ENCODE data around the gene ERC2. TPM values are rescaled to one million over a fixed set of nuclear protein-coding genes. Genes with fewer than 3 reads are reported as not detected.
"Not testable (repeated sequence)": the region's sequence is repeated elsewhere in the genome, so short reads cannot be mapped to it uniquely, and the experiment has no call there.

ERC2 gene
- polyA plus RNA-seq, 3 donors = 0.04 to 0.54 TPM; not detected in 1

DNA sequence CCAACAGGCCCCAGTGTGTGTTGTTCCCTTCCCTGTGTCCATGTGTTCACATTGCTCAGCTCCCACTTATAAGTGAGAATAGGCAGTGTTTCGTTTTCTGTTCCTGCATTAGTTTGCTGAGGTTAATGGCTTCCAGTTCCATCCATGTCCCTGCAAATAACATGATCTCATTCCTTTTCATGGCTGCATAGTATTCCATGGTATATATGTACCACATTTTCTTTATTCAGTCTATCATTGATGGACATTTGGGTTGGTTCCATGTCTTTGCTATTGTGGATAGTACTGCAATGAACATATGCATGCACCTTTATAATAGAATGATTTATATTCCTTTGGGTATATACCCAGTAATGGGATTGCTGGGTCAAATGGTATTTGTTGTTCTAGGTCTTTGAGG lies 452.9 kb downstream of the ERC2 start:
- WGBS, 3 donors = 74 to 89% (median 74%) methylated on average over 1 of the region's 1 CpG
- not testable (repeated sequence) for H3K27ac ChIP-seq (ENCODE audit: low read depth, low read length)

DNA sequence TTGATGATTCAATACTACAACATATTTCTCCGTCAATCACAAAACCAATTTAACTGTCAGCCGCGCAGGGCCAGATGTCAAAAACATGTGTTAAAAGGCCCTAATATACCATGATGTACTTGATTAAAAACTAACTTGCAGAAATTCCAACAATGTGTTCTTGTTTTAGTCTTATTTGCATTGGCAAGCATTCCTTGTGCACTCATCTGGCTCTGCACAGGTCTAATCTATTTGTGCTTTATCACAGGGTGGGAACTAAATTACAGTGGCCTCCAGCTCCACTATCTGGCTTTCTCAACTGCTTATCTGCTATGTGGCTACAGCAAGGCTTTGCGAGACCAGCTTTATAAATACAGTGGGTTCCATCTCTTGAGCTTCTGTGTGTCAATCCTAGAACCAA lies 455.5 kb downstream of the ERC2 start:
- 23 to 85% (median 80%) methylated on average over 4 of the region's 4 CpGs for WGBS, 3 donors
- H3K27ac ChIP-seq (ENCODE audit: low read depth, low read length) = no peak overlapping the region

DNA sequence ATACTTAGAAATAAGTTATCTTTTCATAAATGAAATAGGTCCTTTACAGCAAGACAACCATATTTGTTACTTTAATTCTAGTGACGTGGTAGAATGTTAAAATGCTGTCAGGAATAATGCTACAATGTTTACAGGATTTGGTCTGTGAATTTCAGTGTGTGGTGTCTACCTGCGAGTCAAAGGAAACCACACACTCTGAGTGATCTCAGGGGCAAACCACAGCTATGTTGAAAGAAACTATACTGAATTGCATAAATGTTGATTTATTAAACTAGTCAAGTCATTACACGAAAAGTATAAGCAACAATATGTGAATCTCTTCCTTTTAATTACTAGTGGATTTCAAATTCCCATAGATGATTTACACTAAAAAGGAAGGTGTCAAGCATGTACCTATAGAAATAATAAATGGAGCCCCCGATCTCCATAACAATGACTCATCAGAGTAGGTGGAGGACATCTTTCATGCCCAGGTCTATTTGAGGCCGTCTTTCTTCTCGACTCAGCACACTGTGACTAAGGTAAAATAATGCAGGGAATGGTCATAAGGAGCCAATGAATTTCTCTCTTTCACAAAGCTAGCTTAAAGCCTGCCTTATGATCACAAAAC lies 463.0 kb downstream of the ERC2 start:
- WGBS, 3 donors = 63 to 80% (median 66%) methylated on average over 6 of the region's 6 CpGs

DNA sequence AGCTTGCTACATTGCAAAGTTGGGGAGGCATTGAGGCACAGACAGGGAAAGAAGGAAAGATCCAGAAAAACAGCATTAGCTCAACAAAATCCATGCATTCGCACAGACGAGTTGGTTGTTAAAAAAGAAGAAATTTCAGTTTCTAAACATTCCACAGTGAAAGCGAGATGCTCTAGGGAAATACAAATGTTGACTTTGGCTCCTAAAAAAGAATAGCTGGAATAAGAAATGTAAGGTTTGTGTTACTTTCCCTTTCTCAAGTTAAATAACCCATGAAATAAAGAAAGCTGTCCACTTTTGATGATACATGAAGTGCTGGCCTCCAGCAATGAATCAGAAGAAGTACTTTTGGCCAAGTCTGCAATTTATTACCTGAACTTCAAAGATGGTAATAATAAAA lies 465.1 kb downstream of the ERC2 start:
- 51 to 83% (median 56%) methylated on average over 3 of the region's 3 CpGs for WGBS, 3 donors
- H3K27ac ChIP-seq (ENCODE audit: low read depth, low read length) = no peak overlapping the region

More for the DNA sequence above, 463.0 kb downstream of the ERC2 start:
- H3K27ac ChIP-seq (ENCODE audit: low read depth, low read length) = no peak overlapping the region

DNA sequence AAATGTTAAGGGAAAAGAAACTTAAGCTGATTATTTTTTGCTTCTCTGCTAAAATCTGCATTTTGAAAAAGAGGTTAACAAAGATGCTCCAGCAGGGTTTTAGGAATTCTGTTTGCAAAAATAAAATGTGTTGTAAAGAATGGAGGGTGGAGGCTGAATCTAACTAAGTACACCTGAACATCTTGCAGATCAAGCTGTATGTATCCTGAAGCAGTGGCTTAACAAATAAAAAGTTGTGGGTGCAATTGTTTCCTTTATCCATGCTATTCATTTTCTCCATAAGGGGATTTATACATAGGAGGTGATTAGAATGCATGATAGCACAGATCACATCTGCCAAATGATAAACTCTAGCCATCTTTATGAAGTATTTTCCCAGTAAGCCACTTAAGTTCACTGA lies 466.3 kb downstream of the ERC2 start:
- H3K27ac ChIP-seq (ENCODE audit: low read depth, low read length) = no peak overlapping the region

DNA sequence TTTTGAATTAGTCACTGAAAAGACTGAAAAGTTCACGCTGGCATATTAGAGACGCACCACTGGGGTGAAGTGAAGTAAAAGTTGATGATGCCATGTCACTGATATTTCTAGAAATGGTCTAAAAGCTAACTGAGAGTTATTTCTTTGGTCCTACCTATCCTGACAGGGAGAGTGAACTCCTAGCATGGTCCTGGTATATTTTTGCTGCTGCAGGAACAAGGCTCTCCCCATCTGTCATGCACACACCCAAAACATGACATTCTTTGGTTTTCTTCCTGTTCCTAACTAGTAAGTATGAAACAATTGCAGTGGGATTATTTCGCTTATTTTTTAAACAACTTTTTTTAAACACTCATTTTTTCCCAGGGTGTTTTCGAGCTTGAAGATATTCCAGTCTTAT lies 466.7 kb downstream of the ERC2 start:
- 72 to 86% (median 78%) methylated on average over 4 of the region's 4 CpGs for WGBS, 3 donors
- no peak overlapping the region for H3K27ac ChIP-seq (ENCODE audit: low read depth, low read length)

DNA sequence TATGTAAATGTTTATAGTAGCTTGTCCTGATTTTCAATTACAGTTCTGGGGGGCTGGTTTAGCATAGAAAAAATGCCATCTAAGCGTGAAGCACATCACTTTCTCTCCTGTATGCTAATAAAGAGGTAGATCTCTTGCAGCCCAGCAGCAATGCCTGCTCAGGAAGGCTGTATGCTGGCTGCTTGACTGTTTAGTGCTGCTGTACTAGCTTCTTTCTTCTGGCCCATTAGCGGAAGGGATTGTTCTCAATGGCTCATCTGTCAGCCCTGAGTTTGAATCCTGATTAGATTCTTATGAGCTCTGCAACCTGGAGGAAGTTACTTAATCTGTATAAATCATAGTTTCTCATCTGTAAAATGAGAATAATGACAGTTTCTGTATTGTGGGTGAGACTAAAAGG lies 478.9 kb downstream of the ERC2 start:
- no peak overlapping the region for H3K27ac ChIP-seq (ENCODE audit: low read depth, low read length)
- WGBS, 3 donors = 65 to 88% (median 87%) methylated on average over 2 of the region's 2 CpGs

DNA sequence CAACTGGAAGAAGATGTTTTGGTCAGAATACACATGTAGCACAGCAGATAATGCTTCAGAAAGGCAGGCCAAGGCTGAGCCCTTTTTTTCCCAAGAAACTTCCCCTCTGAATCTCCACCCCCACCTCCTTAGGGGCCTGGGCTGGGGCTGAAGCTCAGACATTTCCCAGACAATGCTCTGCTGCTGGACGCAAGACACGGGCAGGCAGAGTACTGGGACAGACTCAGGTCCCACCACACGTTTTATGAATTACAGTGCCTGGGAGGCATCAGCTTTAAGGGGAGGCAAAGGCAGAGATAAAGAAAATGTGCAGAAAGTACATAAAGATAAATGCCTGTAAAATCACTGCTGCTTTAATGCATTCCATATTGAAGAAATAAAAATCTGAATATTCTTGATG lies 479.4 kb downstream of the ERC2 start:
- 30 to 73% (median 47%) methylated on average over 3 of the region's 3 CpGs for WGBS, 3 donors
- H3K27ac ChIP-seq (ENCODE audit: low read depth, low read length) = no peak overlapping the region

DNA sequence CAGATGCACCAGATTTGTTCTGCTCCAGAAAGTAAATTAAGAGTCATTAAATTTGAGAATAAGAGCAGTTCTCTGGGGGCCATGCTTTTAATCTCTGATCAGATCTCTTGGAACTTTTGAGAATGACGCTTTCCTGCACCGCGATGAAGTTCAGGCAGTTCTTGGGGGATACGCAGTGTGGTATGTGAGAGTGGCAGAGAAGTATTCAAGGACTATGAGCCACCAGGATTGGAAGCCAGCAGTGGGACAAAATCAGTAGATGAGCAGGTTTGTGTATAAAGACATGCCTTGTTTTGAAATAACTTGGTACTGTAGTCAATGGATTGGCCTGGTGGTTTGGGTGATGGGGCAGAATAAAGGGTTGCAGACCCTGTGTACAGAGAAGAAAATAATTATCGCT lies 483.6 kb downstream of the ERC2 start:
- WGBS, 3 donors = 92 to 98% (median 95%) methylated on average over 5 of the region's 5 CpGs
- no peak overlapping the region for H3K27ac ChIP-seq (ENCODE audit: low read depth, low read length)

DNA sequence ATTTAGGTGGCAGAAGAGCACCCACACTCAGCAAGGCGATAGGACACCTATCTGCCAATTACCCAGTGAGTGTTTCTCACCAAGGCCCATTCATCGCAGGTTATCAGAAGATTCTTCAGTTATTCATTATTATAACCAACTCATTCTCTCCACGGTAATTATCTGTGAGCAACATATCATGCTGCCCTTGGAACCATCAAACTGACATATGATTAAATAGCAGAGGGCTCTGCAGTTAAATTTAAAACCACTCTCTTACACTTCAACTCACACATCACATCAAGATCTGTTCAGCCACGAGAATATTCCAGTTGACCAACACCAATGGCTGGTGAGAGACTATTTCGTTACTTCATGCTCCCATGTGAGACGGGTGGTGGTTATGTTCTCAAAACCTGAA lies 489.3 kb downstream of the ERC2 start:
- no peak overlapping the region for H3K27ac ChIP-seq (ENCODE audit: low read depth, low read length)
- WGBS, 3 donors = 83 to 89% (median 88%) methylated on average over 6 of the region's 6 CpGs

DNA sequence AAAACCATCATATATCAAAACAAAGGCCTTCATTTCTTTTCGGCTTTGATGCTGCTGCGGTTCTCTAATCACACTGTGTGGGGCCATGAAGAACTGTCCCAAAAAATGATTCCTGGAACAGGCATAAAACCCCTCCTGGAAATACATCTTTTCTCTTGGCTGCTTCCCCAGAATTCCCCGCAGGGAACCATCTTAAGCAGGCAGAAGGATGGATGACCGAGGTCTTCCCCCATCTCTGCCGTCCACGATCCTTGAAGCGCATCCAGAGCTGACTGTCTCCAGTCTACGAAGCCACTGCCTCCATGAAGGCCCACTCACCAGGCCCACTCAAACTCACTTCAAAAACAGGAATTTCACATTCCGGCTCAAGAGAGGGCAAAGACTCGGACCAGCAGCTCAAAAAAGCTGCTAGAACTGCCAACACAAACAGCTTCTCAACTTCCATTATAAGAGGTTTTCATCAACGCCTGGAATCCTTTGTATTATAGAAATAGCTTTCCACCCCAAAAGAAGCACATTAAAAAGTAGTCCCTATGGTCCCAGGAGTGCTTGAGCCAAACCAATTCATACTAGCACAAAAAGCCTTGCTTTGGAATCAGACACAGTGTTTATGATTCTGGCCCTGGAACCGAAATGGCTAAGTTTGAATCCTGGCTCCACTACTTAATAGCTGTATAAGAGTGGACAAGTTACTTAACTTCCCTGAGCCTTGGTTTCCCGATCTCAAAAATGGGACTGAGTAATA lies 493.7 kb downstream of the ERC2 start:
- H3K27ac ChIP-seq (ENCODE audit: low read depth, low read length) = no peak overlapping the region
- 57 to 80% (median 70%) methylated on average over 13 of the region's 13 CpGs for WGBS, 3 donors

DNA sequence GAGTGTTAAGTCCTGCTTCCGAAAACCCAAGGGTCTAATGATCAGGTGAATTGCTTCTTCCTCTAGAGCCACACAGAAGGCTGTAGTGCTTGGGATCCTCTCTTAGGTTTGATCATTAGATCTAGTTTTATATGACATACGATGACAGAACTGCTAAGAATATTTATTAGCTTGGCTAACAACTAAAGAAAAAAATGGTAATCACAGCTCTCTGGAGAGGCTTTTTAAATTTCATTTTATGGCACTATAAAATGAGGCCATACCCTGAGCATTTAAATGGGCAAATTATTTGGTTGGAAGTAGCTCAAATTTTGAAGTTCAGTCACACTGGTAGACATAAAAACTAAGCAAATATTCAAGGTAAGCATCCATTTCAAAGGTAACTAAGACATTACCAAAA lies 498.6 kb downstream of the ERC2 start:
- 83 to 86% (median 86%) methylated on average over 2 of the region's 2 CpGs for WGBS, 3 donors
- no peak overlapping the region for H3K27ac ChIP-seq (ENCODE audit: low read depth, low read length)

DNA sequence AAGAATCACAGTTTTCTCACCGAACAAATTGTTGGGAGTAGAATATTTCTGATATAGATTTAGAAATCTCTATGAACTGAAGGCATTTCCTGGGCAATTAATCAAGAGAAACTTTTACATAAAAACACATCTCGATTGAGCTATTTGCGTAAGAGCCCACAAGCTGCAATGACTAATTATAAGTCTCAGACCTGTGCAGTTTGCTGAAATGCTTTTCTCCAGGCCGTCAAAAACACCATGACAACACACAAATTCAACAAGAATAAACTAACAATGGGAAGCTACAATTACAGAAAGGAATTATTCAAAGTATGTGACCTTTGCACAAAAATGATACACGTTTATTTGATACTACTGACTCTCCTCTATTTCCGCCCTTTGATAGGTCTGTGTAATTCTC lies 499.9 kb downstream of the ERC2 start:
- no peak overlapping the region for H3K27ac ChIP-seq (ENCODE audit: low read depth, low read length)
- 52 to 61% (median 54%) methylated on average over 6 of the region's 6 CpGs for WGBS, 3 donors

DNA sequence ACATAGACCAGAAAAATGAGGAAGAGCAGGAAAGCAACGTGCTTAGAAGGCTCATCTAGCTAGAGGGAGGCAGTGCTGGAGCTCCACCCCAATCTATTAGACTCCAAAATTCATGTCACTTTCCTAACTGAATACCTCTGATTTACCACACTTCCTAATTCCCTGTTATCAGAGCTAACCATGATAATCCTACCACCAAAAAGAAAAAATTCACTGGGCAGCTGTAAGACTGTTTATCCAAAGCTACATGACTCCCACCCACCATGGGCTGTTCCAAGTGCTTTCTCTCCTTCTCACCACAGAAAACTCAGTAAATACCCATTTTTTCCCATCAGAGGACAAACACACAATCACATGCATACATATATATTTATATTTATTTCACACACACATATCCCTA lies 501.7 kb downstream of the ERC2 start:
- no peak overlapping the region for H3K27ac ChIP-seq (ENCODE audit: low read depth, low read length)
- WGBS, 3 donors = 55 to 82% (median 63%) methylated on average over 1 of the region's 1 CpG

DNA sequence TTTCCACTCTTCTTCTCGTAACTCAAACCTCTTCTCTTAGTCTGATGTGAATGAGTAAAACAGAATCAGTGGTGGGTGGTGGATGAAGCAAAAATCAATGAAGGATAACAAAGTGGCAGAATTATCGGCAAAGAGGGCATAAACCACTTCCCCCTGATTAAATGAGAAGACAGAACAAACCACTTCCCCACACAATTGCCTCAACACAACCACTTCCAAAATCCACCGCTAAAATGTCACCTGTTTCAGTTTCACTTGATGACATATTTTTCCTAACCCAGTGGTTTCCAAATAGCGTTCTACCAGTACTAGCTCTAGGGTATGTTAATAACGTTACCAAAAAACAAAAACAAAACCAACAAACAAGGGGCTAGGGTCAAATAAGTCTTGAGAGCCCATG lies 502.5 kb downstream of the ERC2 start:
- WGBS, 3 donors = 74 to 77% (median 76%) methylated on average over 5 of the region's 5 CpGs
- H3K27ac ChIP-seq (ENCODE audit: low read depth, low read length) = no peak overlapping the region

DNA sequence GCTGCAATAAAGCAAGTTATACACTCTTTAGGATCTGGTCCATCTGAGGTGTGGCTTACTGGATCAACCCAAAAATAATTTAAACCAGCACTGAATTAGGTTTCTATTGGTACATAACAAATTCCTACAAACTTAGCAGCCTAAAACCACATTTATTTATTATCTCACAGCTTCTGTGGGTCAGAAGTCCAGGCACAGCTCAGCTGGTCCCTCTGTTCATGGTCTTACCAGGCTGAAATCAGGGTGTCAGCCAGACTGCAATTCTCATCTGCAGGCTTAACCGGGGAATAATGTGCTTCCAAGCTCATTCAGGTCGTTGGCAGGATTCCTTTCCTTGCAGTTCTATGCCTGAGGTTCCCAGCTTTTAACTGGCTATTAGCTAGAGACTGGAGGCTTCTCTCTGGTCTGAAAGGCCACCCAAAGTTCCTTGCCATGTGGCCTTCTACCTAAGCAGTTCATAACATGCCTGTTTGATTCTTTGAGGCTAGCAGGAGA lies 503.7 kb downstream of the ERC2 start:
- WGBS, 3 donors = 26 to 60% (median 48%) methylated on average over 2 of the region's 2 CpGs
- no peak overlapping the region for H3K27ac ChIP-seq (ENCODE audit: low read depth, low read length)

DNA sequence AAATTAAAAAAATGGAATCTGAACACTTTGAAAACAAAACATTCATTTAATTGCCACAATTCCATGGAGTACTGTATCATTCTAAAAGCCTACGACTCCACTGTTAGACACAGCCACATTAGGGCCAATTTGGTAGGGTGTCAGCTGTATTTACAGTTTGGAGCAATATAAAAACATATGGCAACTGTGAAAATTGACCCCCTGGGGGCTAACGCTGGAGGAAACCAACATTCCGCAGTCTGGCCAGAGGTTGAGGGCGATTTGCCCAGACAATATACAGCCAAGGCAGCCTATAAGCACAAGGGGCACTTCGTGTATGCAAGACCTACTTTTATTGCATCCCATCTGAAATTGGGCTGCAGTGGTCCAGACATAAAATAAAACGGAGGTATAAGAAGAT lies 504.7 kb downstream of the ERC2 start:
- no peak overlapping the region for H3K27ac ChIP-seq (ENCODE audit: low read depth, low read length)
- 75 to 84% (median 78%) methylated on average over 6 of the region's 6 CpGs for WGBS, 3 donors

DNA sequence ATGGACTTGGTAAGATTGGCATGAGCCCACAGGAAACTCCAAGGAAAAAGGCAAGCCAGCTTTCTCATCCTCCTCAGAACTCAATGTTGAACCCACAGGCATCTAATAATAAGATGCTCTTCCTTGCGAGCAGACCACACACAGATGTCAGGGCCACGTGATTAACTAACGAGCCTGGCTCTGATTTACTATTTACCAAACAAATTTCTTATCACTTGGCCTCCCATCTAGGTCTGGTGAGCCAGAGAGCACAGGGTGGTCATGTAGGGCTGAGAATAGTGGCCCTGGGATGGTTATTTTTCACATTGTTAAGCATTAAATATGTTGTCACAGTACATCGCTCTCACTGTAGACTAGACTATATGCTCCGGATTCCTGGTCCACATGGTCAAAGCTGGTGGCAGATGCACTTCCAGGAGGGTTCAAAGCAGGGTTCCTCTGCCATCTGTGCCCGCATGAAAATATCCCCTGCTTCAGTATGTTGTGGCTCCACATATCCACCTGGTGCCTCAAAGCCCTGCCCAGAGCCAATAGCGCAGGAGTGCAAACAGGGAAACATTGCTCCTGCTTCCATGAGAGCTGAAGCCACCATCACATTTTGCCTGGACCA lies 508.7 kb downstream of the ERC2 start:
- 73 to 82% (median 79%) methylated on average over 7 of the region's 7 CpGs for WGBS, 3 donors
- no peak overlapping the region for H3K27ac ChIP-seq (ENCODE audit: low read depth, low read length)

DNA sequence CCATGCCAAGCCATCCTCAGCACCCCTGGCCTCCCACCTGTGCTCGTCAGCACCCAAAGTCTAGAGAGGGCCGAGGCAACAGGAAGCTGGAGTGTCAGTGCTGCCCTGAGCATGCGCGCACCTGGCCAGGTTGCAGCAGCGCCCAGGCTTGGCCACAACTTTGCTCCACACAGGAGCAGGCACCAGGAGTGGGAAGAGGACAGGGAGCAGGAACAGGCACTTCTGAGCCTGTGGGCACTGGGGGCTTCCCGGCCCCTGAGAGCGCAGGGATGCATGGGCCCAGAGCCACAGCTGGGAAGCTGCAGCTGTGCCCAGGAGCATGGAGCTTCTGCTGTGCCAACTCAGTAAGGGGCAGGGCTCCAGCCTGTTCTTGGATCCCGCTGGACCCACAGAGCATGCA lies 509.7 kb downstream of the ERC2 start:
- no peak overlapping the region for H3K27ac ChIP-seq (ENCODE audit: low read depth, low read length)
- 91 to 95% (median 94%) methylated on average over 8 of the region's 8 CpGs for WGBS, 3 donors

Measured in adipose tissue (tissue), 3 donors.